ENCODE data around the gene ZNF362.
"Not testable (repeated sequence)": the region's sequence is repeated elsewhere in the genome, so short reads cannot be mapped to it uniquely, and the experiment has no call there.

Gene ZNF362

DNA sequence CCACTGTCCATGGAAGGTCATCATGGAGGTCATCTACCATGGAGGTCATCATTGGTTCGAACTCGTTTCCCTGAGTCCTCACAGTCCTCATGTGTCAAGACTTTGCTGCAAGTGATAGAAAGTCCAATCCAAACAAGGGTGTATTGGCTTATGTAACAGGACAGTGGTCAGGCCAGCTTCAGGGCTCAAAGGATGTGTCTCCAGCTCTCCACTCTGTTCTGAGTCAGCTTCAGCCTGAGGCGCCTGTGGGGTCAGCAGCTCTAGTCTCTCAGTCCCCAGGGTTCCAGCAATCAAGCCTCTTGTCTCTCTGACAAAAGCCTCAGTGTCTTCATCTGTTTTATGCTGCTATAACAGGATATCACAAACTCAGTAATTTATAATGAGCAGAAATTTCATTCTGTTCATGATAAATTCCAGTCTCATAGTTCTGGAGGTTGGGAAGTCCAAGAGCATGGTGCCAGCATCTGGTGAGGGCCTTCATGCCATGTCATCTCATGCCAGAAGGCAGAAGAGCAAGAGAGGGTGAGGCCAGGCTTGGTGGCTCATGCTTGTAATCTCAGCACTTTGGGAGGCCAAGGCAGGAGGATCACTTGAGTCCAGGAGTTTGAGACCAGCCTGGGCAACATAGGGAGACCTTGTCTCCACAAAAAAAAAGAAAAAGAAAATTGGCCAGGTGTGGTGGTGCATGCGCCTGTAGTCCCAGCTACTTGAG is 45.1 kb downstream of the ZNF362 start:
- peaks cover 12% of the 10 kb centered on the region for H3K4me1 ChIP-seq (ENCODE audit: control insufficient read depth, insufficient read depth, low read length)
- H3K9me3 ChIP-seq (replicated peaks; ENCODE audit: low read length): no peaks in the 10 kb centered on the region
- H3K4me3 ChIP-seq (ENCODE audit: low read length): no peak overlapping the region
- H3K27me3 ChIP-seq (ENCODE audit: control insufficient read depth, insufficient read depth, low read length): no peaks in the 10 kb centered on the region
- no peak overlapping the region for H3K9ac ChIP-seq (ENCODE audit: low read depth, low read length)
- H3K4me2 ChIP-seq (ENCODE audit: low read length): no peak overlapping the region
- peaks cover 5% of the 10 kb centered on the region for H3K36me3 ChIP-seq (ENCODE audit: insufficient read depth, low read length)

DNA sequence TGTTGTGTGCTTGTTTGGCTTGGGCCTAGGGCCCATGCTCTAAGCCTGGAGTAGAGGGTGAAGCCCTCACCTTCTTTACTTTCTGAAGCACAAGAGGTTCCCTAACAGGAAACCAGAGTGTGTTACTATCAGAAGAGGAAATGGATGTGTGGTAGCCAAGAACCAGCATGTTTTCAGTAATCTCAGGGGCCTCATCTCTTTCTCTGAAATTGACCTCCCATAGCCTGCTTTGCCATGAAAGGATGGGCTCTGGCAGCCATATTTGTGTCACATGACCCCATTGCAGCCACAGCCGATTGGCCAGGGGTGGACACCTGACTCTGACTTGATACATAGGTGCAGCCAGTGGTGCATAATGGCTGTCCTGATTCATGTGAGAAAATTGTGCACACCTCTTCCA is 46.0 kb downstream of the ZNF362 start:
- Histone ChIP-seq H3K4me2 (ENCODE audit: low read length) (no peak overlapping the region), H3K9ac (ENCODE audit: low read depth, low read length) (no peak overlapping the region), H3K9me3 (replicated peaks; ENCODE audit: low read length) (no peaks in the 10 kb centered on the region), H3K4me1 (ENCODE audit: control insufficient read depth, insufficient read depth, low read length) (peaks cover 20% of the 10 kb centered on the region), H3K4me3 (ENCODE audit: low read length) (no peak overlapping the region), H3K27me3 (ENCODE audit: control insufficient read depth, insufficient read depth, low read length) (no peaks in the 10 kb centered on the region), H3K36me3 (ENCODE audit: insufficient read depth, low read length) (peaks cover 4% of the 10 kb centered on the region)

DNA sequence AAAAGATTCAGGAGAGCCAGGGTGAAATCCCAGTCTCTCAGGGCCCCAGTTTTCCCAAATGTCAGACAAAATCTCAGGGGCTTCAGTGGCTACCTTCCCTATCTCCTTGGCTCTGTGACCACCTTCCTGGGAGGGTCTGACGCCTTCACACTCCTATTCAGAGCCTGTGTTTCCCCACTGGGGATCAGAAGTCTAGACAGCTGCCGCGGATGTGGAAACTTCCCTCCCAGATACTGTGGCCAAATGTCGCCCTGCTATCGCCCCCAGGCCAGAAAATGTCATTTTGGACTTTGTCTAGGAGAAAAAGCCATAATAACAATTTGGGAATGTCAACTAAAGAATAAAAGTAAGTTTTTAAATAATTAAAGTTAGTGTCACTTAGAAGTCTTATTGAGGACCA is 48.7 kb downstream of the ZNF362 start:
- H3K9ac ChIP-seq (ENCODE audit: low read depth, low read length): no peak overlapping the region
- peaks cover 20% of the 10 kb centered on the region for H3K4me1 ChIP-seq (ENCODE audit: control insufficient read depth, insufficient read depth, low read length)
- H3K9me3 ChIP-seq (replicated peaks; ENCODE audit: low read length): no peaks in the 10 kb centered on the region
- no peak overlapping the region for H3K4me3 ChIP-seq (ENCODE audit: low read length)
- H3K36me3 ChIP-seq (ENCODE audit: insufficient read depth, low read length): no peaks in the 10 kb centered on the region
- H3K4me2 ChIP-seq (ENCODE audit: low read length): no peak overlapping the region
- H3K27me3 ChIP-seq (ENCODE audit: control insufficient read depth, insufficient read depth, low read length): no peaks in the 10 kb centered on the region

DNA sequence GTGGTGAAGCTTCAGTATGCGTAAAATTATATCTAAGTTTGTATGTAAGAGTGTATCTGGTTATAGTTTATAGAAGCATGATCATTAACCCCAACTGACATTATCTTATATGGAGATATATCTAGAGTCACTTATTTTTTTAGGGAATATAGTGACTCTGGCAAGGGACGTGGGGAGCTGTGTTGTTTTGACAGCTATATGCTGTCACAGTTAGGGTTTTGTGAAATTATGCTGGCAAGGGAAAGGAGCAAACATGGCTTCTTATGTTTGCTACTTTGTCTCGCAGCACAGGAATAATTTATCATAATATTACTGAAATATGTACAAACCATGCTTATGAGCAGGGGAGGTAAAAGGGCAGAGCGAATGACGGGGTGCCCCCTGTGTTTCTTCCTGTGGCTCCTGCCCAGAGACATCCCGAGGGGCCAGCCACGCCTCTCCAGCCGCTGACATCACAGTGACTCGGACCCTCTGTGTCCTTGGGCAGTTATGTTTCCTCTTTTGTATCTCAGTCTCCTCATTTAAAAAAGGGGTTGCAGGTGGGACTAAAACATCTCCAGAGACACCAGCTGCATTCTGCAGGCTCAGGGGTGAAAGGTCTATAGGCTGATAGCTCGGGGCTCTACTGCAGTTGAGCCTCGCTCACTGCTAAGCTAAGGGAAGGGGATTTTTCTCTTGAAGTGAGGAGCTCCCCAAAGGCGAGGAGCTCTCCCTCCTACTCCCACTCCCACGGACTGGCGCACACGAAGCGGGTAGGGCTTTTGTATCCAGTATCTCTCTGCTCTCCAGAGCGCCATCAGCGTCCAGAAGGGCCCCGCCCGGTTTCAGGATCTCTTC is 49.7 kb downstream of the ZNF362 start:
- no peaks in the 10 kb centered on the region for H3K27me3 ChIP-seq (ENCODE audit: control insufficient read depth, insufficient read depth, low read length)
- no peak overlapping the region for H3K4me2 ChIP-seq (ENCODE audit: low read length)
- H3K9ac ChIP-seq (ENCODE audit: low read depth, low read length): no peak overlapping the region
- no peaks in the 10 kb centered on the region for H3K9me3 ChIP-seq (replicated peaks; ENCODE audit: low read length)
- H3K4me3 ChIP-seq (ENCODE audit: low read length): no peak overlapping the region
- no peaks in the 10 kb centered on the region for H3K36me3 ChIP-seq (ENCODE audit: insufficient read depth, low read length)
- peaks cover 13% of the 10 kb centered on the region for H3K4me1 ChIP-seq (ENCODE audit: control insufficient read depth, insufficient read depth, low read length)

DNA sequence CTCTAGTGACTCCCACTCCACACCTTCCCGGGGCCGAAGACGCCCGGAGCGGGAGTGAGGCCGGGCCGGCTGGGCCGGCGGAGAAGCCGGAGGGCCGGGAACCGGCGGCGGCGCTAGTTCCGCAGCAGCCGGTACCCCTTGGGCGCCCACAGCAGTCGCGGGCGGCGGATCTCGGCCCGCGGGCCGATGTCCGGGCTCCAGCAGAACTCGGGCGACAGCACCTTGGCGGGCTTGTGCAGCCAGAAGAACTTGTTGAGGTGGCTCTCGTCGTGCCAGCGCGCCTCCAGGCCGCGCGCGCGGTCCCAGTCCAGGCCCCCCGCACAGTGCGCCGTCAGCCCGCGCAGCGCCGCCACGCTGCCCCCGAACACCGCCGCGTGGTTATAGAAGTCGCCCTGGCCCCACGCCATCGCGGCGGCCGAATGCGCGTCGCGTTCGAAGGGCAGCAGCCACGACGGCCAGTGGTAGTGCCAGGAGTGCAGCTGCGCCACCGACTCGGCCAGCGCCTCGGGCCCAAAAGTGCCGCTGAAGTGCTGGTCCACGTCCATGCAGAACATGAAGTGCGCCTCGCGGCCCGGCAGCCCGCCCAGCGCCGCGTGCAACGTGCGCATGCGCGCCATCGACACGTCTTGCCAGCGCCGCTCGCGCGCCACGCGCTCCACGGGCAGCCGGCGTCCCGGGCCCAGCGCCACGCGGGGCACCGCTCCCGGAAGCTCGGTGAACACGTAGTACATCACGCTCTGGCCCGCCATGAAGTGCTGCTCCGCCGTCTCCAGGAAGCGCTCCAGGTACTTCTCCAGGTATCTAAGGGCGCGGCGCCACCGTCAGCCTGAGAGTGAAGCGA is 50.6 kb downstream of the ZNF362 start:
- Histone ChIP-seq H3K4me1 (ENCODE audit: control insufficient read depth, insufficient read depth, low read length) (peaks cover 12% of the 10 kb centered on the region), H3K4me2 (ENCODE audit: low read length) (peak overlapping the region; percentile 66), H3K4me3 (ENCODE audit: low read length) (peak overlapping the region; percentile 56), H3K27me3 (ENCODE audit: control insufficient read depth, insufficient read depth, low read length) (no peaks in the 10 kb centered on the region), H3K36me3 (ENCODE audit: insufficient read depth, low read length) (no peaks in the 10 kb centered on the region), H3K9me3 (replicated peaks; ENCODE audit: low read length) (no peaks in the 10 kb centered on the region), H3K9ac (ENCODE audit: low read depth, low read length) (no peak overlapping the region)

DNA sequence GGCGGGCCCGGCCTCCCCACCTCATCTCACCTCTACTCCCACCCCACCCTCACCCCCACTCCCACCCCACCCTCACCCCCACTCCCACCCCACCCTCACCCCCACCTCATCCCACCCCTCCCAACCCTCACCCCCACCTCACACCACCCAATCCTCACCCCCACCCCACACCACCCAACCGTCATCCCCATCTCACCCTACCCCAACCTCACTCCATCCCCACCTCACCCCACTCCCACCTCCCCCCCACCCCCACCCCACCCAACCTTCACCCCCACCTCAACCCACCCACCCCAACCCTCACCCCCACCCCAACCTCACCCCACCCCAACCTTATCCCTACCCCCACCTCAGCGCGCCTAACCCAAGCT is 51.2 kb downstream of the ZNF362 start:
- no peaks in the 10 kb centered on the region for H3K36me3 ChIP-seq (ENCODE audit: insufficient read depth, low read length)
- no peak overlapping the region for H3K4me2 ChIP-seq (ENCODE audit: low read length)
- H3K27me3 ChIP-seq (ENCODE audit: control insufficient read depth, insufficient read depth, low read length): no peaks in the 10 kb centered on the region
- H3K4me3 ChIP-seq (ENCODE audit: low read length): no peak overlapping the region
- H3K9me3 ChIP-seq (replicated peaks; ENCODE audit: low read length): no peaks in the 10 kb centered on the region
- H3K4me1 ChIP-seq (ENCODE audit: control insufficient read depth, insufficient read depth, low read length): peaks cover 12% of the 10 kb centered on the region
- H3K9ac ChIP-seq (ENCODE audit: low read depth, low read length): no peak overlapping the region

DNA sequence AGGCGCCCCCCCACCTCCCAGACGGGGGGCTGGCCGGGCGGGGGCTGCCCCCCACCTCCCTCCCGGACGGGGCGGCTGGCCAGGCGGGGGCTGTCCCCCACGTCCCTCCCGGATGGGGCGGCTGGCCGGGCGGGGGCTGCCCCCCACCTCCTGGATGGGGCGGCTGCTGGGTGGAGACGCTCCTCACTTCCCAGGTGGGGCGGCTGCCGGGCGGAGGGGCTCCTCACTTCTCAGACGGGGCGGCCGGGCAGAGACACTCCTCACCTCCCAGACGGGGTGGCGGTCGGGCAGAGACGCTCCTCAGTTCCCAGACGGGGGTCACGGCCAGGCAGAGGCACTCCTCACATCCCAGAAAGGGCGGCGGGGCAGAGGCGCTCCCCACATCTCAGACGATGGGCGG is 53.1 kb downstream of the ZNF362 start:
- H3K36me3 ChIP-seq (ENCODE audit: insufficient read depth, low read length); H3K9ac ChIP-seq (ENCODE audit: low read depth, low read length); H3K4me2 ChIP-seq (ENCODE audit: low read length); H3K27me3 ChIP-seq (ENCODE audit: control insufficient read depth, insufficient read depth, low read length); H3K4me3 ChIP-seq (ENCODE audit: low read length); H3K9me3 ChIP-seq (replicated peaks; ENCODE audit: low read length): not testable (repeated sequence)
- peaks cover 12% of the 10 kb centered on the region for H3K4me1 ChIP-seq (ENCODE audit: control insufficient read depth, insufficient read depth, low read length)

DNA sequence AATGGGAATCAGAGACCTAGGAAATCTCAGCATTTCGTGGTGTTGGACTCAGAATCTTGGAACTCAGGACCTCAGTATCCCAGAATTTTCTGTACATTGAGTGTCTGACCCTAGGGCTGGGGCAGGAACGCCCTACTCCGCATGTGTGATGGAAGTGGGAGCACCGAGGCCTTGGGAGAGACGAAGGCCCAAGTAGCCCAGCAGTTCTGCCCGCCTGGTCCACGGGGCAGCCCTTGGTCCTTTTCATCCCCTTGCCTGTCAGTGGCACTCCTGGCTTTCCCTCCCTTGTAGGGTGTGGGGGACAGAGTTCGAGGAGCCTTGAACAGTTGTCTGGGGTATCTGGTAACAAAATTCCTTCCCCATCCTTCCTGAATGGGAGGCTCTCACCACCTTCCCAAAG is 54.4 kb downstream of the ZNF362 start:
- Histone ChIP-seq H3K9me3 (replicated peaks; ENCODE audit: low read length) (no peaks in the 10 kb centered on the region), H3K4me1 (ENCODE audit: control insufficient read depth, insufficient read depth, low read length) (peaks cover 12% of the 10 kb centered on the region), H3K4me2 (ENCODE audit: low read length) (no peak overlapping the region), H3K4me3 (ENCODE audit: low read length) (no peak overlapping the region), H3K9ac (ENCODE audit: low read depth, low read length) (no peak overlapping the region), H3K36me3 (ENCODE audit: insufficient read depth, low read length) (no peaks in the 10 kb centered on the region), H3K27me3 (ENCODE audit: control insufficient read depth, insufficient read depth, low read length) (no peaks in the 10 kb centered on the region)

DNA sequence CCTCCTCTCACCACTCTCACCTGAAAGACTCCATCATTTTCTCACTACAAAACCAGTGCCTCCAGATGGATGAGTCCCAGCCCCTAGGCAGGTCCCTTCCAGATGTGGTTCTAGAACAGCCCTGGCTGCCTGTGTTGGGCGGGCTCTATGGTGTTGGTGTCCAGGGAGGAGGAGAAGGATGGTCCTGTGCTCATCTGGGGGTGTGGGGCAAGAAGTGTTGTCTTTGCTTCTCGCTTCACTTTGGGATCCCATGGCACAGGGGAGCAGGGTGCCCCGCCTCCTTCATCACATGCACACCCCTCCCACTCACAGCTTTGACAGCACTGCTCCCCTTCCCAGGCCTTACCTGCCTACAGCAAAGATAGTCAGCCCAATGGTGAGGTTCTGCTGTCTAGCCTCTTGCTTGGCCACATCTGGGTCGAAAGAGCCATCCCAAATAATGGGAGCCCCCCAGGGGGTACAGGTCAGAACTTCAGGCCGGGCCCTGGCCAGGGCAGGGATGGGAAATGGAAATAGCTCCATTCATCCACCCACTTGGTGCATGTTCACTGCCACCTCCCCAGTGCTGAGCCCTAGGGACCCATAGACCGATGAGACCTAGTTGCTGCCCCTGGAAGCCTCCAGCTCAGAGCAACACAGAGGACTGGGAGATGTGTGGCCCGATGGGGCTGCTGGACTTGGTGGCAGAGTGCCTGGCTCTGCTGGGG is 55.6 kb downstream of the ZNF362 start:
- H3K27me3 ChIP-seq (ENCODE audit: control insufficient read depth, insufficient read depth, low read length): no peaks in the 10 kb centered on the region
- no peak overlapping the region for H3K9ac ChIP-seq (ENCODE audit: low read depth, low read length)
- no peak overlapping the region for H3K4me3 ChIP-seq (ENCODE audit: low read length)

DNA sequence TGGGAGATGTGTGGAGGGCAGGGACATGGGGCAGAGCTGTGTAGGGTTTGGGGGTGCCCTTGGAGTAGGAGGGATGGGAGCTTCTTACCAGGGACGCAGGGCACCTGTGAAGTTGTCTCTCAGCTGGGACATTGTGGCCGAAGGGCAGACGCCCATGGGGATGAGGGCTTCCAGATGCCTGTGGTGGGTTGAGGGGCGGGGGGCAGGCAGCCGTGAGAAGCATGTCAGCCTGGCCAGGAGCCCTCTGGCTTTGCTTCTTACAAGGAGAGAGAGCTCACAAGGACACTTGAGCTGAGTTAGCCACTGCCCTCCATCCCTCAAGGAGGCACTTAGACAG is 56.1 kb downstream of the ZNF362 start:
- H3K27me3 ChIP-seq (ENCODE audit: control insufficient read depth, insufficient read depth, low read length): no peaks in the 10 kb centered on the region
- no peak overlapping the region for H3K9ac ChIP-seq (ENCODE audit: low read depth, low read length)
- H3K4me2 ChIP-seq (ENCODE audit: low read length): no peak overlapping the region
- H3K36me3 ChIP-seq (ENCODE audit: insufficient read depth, low read length): no peaks in the 10 kb centered on the region
- H3K4me3 ChIP-seq (ENCODE audit: low read length): no peak overlapping the region
- no peaks in the 10 kb centered on the region for H3K4me1 ChIP-seq (ENCODE audit: control insufficient read depth, insufficient read depth, low read length)
- no peaks in the 10 kb centered on the region for H3K9me3 ChIP-seq (replicated peaks; ENCODE audit: low read length)

More for the DNA sequence above, 55.6 kb downstream of the ZNF362 start:
- H3K36me3 ChIP-seq (ENCODE audit: insufficient read depth, low read length): no peaks in the 10 kb centered on the region
- H3K9me3 ChIP-seq (replicated peaks; ENCODE audit: low read length): no peaks in the 10 kb centered on the region
- peaks cover 4% of the 10 kb centered on the region for H3K4me1 ChIP-seq (ENCODE audit: control insufficient read depth, insufficient read depth, low read length)
- H3K4me2 ChIP-seq (ENCODE audit: low read length): no peak overlapping the region

DNA sequence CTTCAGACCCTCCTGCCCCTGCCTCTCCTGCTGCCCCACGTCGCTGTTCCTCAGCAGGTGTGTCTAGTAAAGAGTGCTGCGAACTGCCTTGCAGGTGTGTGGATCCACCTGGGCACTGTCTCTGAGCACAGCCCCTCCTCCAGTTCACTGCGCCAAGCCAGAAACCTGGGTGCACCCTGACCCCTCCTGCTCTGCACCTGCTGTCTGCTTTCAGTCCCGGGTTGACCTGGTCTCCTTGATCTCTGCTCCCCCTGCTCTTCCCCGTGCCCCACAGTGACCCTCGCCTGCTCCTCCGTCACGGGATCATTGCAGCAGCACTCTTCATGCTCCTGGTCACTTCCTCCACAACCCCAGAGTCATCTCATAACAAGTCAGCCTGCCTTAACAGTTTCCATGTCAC is 58.1 kb downstream of the ZNF362 start:
- H3K9me3 ChIP-seq (replicated peaks; ENCODE audit: low read length): no peaks in the 10 kb centered on the region
- H3K9ac ChIP-seq (ENCODE audit: low read depth, low read length): no peak overlapping the region
- H3K4me1 ChIP-seq (ENCODE audit: control insufficient read depth, insufficient read depth, low read length): no peaks in the 10 kb centered on the region
- H3K27me3 ChIP-seq (ENCODE audit: control insufficient read depth, insufficient read depth, low read length): no peaks in the 10 kb centered on the region
- no peak overlapping the region for H3K4me2 ChIP-seq (ENCODE audit: low read length)
- no peaks in the 10 kb centered on the region for H3K36me3 ChIP-seq (ENCODE audit: insufficient read depth, low read length)
- H3K4me3 ChIP-seq (ENCODE audit: low read length): no peak overlapping the region

All from skeletal muscle satellite cell (primary cell).